IPS-18c (cell line): ENCODE measurements around the gene TNFAIP2.
"Not testable (repeated sequence)": the region's sequence is repeated elsewhere in the genome, so short reads cannot be mapped to it uniquely, and the experiment has no call there.

Experiments used
- H3K4me3 ChIP-seq: 2 replicates; pipeline ENCODE4 v1.7.0; 2013; ENCODE audit warnings: low read depth, mild to moderate bottlenecking, low read length, moderate library complexity; ENCODE audit not compliant: insufficient read depth
- H3K9me3 ChIP-seq: one replicate; pipeline ENCODE4 v1.6.1; 2013; ENCODE audit warnings: mild to moderate bottlenecking, low read length, moderate library complexity; ENCODE audit not compliant: control insufficient read depth, insufficient read depth

TNFAIP2 gene

GRCh38 chr14:103155826-103156394 lies 32.6 kb downstream of the TNFAIP2 start:
- Histone ChIP-seq H3K4me3 (no peak overlapping the region), H3K9me3 (no peaks in the 10 kb centered on the region)

- Histone ChIP-seq H3K9me3 (no peaks in the 10 kb centered on the region), H3K4me3 (no peak overlapping the region)
Observed at GRCh38 chr14:103156651-103157378, 33.6 kb downstream of the TNFAIP2 start.

GRCh38 chr14:103157969-103158368 lies 34.7 kb downstream of the TNFAIP2 start:
- H3K4me3 ChIP-seq = no peak overlapping the region
- H3K9me3 ChIP-seq = no peaks in the 10 kb centered on the region

GRCh38 chr14:103158688-103159087 lies 35.4 kb downstream of the TNFAIP2 start:
- Histone ChIP-seq H3K9me3 (no peaks in the 10 kb centered on the region), H3K4me3 (no peak overlapping the region)

- Histone ChIP-seq H3K9me3 (no peaks in the 10 kb centered on the region), H3K4me3 (no peak overlapping the region)
Observed at GRCh38 chr14:103160321-103161053, 37.2 kb downstream of the TNFAIP2 start.

- no peak overlapping the region for H3K4me3 ChIP-seq
- no peaks in the 10 kb centered on the region for H3K9me3 ChIP-seq
Observed at GRCh38 chr14:103161054-103161397, 37.8 kb downstream of the TNFAIP2 start.

GRCh38 chr14:103163199-103163598 lies 39.9 kb downstream of the TNFAIP2 start:
- H3K4me3 ChIP-seq = no peak overlapping the region
- H3K9me3 ChIP-seq = no peaks in the 10 kb centered on the region

- H3K9me3 ChIP-seq = peaks cover 2% of the 10 kb centered on the region
Observed at GRCh38 chr14:103164006-103164405, 40.7 kb downstream of the TNFAIP2 start.

GRCh38 chr14:103164779-103165178 lies 41.5 kb downstream of the TNFAIP2 start:
- Histone ChIP-seq H3K4me3 (no peak overlapping the region), H3K9me3 (peaks cover 6% of the 10 kb centered on the region)

More at GRCh38 chr14:103164006-103164405, 40.7 kb downstream of the TNFAIP2 start:
- no peak overlapping the region for H3K4me3 ChIP-seq

- Histone ChIP-seq H3K4me3 (no peak overlapping the region), H3K9me3 (peaks cover 10% of the 10 kb centered on the region)
Observed at GRCh38 chr14:103165323-103165722, 42.1 kb downstream of the TNFAIP2 start.

- no peak overlapping the region for H3K4me3 ChIP-seq
- H3K9me3 ChIP-seq = peaks cover 10% of the 10 kb centered on the region
Observed at GRCh38 chr14:103169954-103170353, 46.7 kb downstream of the TNFAIP2 start.

GRCh38 chr14:103171206-103171605 lies 47.9 kb downstream of the TNFAIP2 start:
- H3K9me3 ChIP-seq = peaks cover 10% of the 10 kb centered on the region
- H3K4me3 ChIP-seq = not testable (repeated sequence)

- Histone ChIP-seq H3K9me3 (peaks cover 10% of the 10 kb centered on the region), H3K4me3 (no peak overlapping the region)
Observed at GRCh38 chr14:103172921-103173320, 49.7 kb downstream of the TNFAIP2 start.

GRCh38 chr14:103173887-103174286 lies 50.6 kb downstream of the TNFAIP2 start:
- H3K9me3 ChIP-seq, H3K4me3 ChIP-seq: not testable (repeated sequence)

- not testable (repeated sequence) for H3K4me3 ChIP-seq, H3K9me3 ChIP-seq
Observed at GRCh38 chr14:103176176-103176575, 52.9 kb downstream of the TNFAIP2 start.

- Histone ChIP-seq H3K9me3 (no peaks in the 10 kb centered on the region), H3K4me3 (no peak overlapping the region)
Observed at GRCh38 chr14:103177376-103177775, 54.1 kb downstream of the TNFAIP2 start.

GRCh38 chr14:103178521-103178920 lies 55.3 kb downstream of the TNFAIP2 start:
- H3K9me3 ChIP-seq = no peaks in the 10 kb centered on the region
- no peak overlapping the region for H3K4me3 ChIP-seq

GRCh38 chr14:103179094-103179493 lies 55.8 kb downstream of the TNFAIP2 start:
- H3K4me3 ChIP-seq = no peak overlapping the region
- no peaks in the 10 kb centered on the region for H3K9me3 ChIP-seq
